GM12878 (cell line): ENCODE results near the gene MRPL36. TPM values are rescaled to one million over a fixed set of nuclear protein-coding genes. Genes with fewer than 3 reads are reported as not detected.

Experiments used
- BHLHE40 ChIP-seq, 2 experiments: fragments of 450-650 bp in 1 of 2; IDR thresholded peaks; 2 replicates each; pipeline ENCODE4 v1.6.1; 2011 to 2017; ENCODE audit warnings: low read depth in 2 of 2, borderline replicate concordance in 1 of 2, improper control_type of control experiment in 1 of 2, low read length in 1 of 2, mild to moderate bottlenecking in 1 of 2
- FOXK2 ChIP-seq: fragments of 450-650 bp; IDR thresholded peaks from 2 replicates; pipeline ENCODE4 v1.6.1; 2017; ENCODE audit warnings: mild to moderate bottlenecking, moderate library complexity
- GATAD2B ChIP-seq: fragments of 450-650 bp; conservative IDR thresholded peaks from 2 replicates; pipeline ENCODE4 v1.6.1; 2017; ENCODE audit warnings: low read depth, mild to moderate bottlenecking, moderate library complexity
- HDAC6 ChIP-seq: fragments of 200-600 bp; sonication (generic); IDR thresholded peaks from one replicate; pipeline ENCODE4 v1.8.0; 2017; ENCODE audit warnings: antibody characterized with exemption; ENCODE audit not compliant: unreplicated experiment
- NR2C2 ChIP-seq: IDR thresholded peaks from 2 replicates; pipeline ENCODE4 v1.6.1; 2011; ENCODE audit warnings: borderline replicate concordance, low read depth; ENCODE audit not compliant: control insufficient read depth, insufficient read length
- RB1 ChIP-seq: fragments of 450-650 bp; formaldehyde crosslinking; IDR thresholded peaks from 2 replicates; pipeline ENCODE4 v1.6.1; 2017; ENCODE audit warnings: mild to moderate bottlenecking, borderline replicate concordance
- STAT3 ChIP-seq: IDR thresholded peaks from 2 replicates; pipeline ENCODE4 v1.6.1; 2011; ENCODE audit warnings: low read depth, low read length, improper control_type of control experiment
- TAF1 ChIP-seq: IDR thresholded peaks from 2 replicates; pipeline ENCODE4 v1.6.1; 2011; ENCODE audit warnings: mild to moderate bottlenecking, low read depth, low read length, borderline replicate concordance
- polyA plus RNA-seq, 11 experiments: library from polyadenylated mRNA; depleted of rRNA in 4 of 11; unstranded in 6 of 11; stranded (reverse) in 5 of 11; fragments of >200 nt; fragmentation: Nextera tagmentation in 4 of 11; fragmentation: Illumina TruSeq in 1 of 11; extraction: Ambion mirVana in 4 of 11; extraction: Trizol in 1 of 11; gene quantifications; 1 replicate in 1 of 11; 2 replicates in 10 of 11; pipeline versions ENCODE4 v1.2.1 to v1.2.3, GENCODE V29; 2011 to 2016; ENCODE audit warnings: inconsistent platforms in 2 of 11, missing spikeins in 2 of 11, low read depth in 1 of 11
- total RNA-seq, 4 experiments: library from RNA; depleted of rRNA in 3 of 4; stranded (reverse); fragments of >200 nt in 3 of 4; fragmentation: Illumina TruSeq in 1 of 4; extraction: Trizol in 1 of 4; gene quantifications; 2 replicates each; pipeline versions ENCODE4 v1.2.1 to v1.2.3, GENCODE V29; 2013 to 2021
- TF ChIP-seq, protein P1 (sequence below): fragments of 450-650 bp; IDR thresholded peaks from 2 replicates; pipeline ENCODE4 v1.6.1; 2018; ENCODE audit warnings: borderline replicate concordance, mild to moderate bottlenecking; ENCODE audit not compliant: partially characterized antibody
- TF ChIP-seq, protein P2 (sequence below): IDR thresholded peaks from 2 replicates; pipeline ENCODE4 v1.6.1; 2011; ENCODE audit warnings: borderline replicate concordance, low read depth, mild to moderate bottlenecking, moderate library complexity, low read length; ENCODE audit not compliant: insufficient read depth, poor library complexity, severe bottlenecking

The MRPL36 gene
- total and polyA plus RNA-seq, 10 of the 15 experiments (the other 5 are each of a cell fraction or from before 2014, with no cell fraction given) = 89.2 to 559 (median 152) TPM

DNA sequence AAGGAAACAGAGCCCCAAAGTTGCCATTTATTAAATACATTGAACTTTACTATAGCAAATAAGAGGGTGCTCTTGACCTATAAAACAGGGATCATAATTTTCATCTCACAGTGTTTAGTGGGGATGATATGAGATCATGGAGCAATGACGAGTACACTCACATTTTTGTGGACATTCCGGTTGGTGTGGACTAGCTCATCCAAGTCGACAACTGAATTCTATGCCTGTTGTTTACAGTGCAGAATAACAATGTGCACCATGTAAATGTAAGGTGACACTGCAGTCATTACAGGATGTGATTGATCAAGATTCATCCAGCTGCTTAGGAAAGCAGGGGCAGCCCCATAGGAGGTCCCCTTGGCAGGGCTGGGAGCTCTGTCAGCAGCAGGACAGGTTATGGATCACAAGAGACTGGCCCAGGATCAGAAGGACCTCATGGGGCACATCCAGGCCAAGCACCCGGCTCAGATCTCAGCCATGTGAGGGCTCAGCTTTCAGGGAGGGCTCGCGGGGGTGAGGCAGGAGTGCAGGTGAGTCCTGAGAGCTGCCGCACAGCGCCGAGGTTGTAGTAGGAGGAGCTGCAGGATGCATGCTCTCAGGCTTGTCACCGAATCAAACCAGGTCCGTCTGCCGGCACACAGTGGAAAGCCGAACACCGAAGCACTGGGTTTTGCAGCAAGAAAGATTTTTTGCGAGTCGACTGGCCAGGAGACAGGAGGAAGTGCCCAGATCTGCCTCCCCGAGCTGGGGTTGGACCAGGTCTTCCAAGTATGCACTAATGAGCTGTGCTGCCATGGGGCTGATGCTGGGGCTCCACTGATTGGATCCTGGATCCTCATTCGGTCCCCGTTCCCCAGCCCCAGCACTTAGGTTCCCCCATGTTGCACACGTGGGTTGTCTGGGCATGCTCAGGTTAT lies 28.2 kb downstream of the MRPL36 start (continued):
- TF ChIP-seq, protein P1, sequence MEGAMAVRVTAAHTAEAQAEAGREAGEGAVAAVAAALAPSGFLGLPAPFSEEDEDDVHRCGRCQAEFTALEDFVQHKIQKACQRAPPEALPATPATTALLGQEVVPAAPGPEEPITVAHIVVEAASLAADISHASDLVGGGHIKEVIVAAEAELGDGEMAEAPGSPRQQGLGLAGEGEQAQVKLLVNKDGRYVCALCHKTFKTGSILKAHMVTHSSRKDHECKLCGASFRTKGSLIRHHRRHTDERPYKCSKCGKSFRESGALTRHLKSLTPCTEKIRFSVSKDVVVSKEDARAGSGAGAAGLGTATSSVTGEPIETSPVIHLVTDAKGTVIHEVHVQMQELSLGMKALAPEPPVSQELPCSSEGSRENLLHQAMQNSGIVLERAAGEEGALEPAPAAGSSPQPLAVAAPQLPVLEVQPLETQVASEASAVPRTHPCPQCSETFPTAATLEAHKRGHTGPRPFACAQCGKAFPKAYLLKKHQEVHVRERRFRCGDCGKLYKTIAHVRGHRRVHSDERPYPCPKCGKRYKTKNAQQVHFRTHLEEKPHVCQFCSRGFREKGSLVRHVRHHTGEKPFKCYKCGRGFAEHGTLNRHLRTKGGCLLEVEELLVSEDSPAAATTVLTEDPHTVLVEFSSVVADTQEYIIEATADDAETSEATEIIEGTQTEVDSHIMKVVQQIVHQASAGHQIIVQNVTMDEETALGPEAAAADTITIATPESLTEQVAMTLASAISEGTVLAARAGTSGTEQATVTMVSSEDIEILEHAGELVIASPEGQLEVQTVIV = no peak
- TF ChIP-seq BHLHE40 (IDR thresholded peaks at IDR 0.05; ENCODE audit: borderline replicate concordance in 1 of 2, low read depth in 2 of 2, low read length in 1 of 2) = no peak
- no peak for TF ChIP-seq FOXK2
- no peak for TF ChIP-seq NR2C2
- no peak for TF ChIP-seq STAT3
- no peak for TF ChIP-seq TAF1
- TF ChIP-seq, protein P2, sequence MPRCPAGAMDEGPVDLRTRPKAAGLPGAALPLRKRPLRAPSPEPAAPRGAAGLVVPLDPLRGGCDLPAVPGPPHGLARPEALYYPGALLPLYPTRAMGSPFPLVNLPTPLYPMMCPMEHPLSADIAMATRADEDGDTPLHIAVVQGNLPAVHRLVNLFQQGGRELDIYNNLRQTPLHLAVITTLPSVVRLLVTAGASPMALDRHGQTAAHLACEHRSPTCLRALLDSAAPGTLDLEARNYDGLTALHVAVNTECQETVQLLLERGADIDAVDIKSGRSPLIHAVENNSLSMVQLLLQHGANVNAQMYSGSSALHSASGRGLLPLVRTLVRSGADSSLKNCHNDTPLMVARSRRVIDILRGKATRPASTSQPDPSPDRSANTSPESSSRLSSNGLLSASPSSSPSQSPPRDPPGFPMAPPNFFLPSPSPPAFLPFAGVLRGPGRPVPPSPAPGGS = no peak
- TF ChIP-seq GATAD2B = no peak
- no peak for TF ChIP-seq HDAC6
- no peak for TF ChIP-seq RB1
